Cardiac muscle cell (in vitro differentiated cells and primary cell): ENCODE data around the gene GDF2. TPM values are rescaled to one million over a fixed set of nuclear protein-coding genes. Genes with fewer than 3 reads are reported as not detected.

ENCODE experiments used
- DNase-seq, 2 donors: peaks; one replicate each; pipeline versions ENCODE4 v3.0.0 to v3.0.0-alpha.2; 2010 to 2017; ENCODE audit warnings: low read depth in 1 of 2, low spot score in 1 of 2
- H3K27ac ChIP-seq: fragments of 200-600 bp; sonication (generic); 2 replicates; pipeline ENCODE4 v1.5.1; 2016
- H3K27me3 ChIP-seq: fragments of 200-600 bp; sonication (generic); 2 replicates; pipeline ENCODE4 v1.6.0; 2016; ENCODE audit warnings: control low read depth
- H3K36me3 ChIP-seq: fragments of 200-600 bp; sonication (generic); 2 replicates; pipeline ENCODE4 v1.5.1; 2016; ENCODE audit warnings: control low read depth
- H3K4me1 ChIP-seq: fragments of 200-600 bp; sonication (generic); 2 replicates; pipeline ENCODE4 v1.8.1; 2017; ENCODE audit warnings: low read depth, mild to moderate bottlenecking, mixed run types
- H3K4me3 ChIP-seq: fragments of 200-600 bp; sonication (generic); 2 replicates; pipeline ENCODE4 v1.5.1; 2016; ENCODE audit warnings: mild to moderate bottlenecking
- H3K9me3 ChIP-seq: fragments of 200-600 bp; sonication (generic); 2 replicates; pipeline ENCODE4 v1.5.1; 2017; ENCODE audit warnings: low read depth, mild to moderate bottlenecking, control low read depth
- CTCF ChIP-seq: IDR thresholded peaks from 2 replicates; pipeline ENCODE4 v1.5.1; 2012; ENCODE audit warnings: low read depth, mild to moderate bottlenecking, low read length
- polyA plus RNA-seq: library from polyadenylated mRNA; unstranded; fragments of >200 nt; fragmentation: Nextera tagmentation; extraction: Ambion mirVana; gene quantifications from 2 replicates; pipeline ENCODE4 v1.2.1, GENCODE V29; 2016
- total RNA-seq: library from RNA; depleted of rRNA; stranded (reverse); fragments of >200 nt; gene quantifications from 2 replicates; pipeline ENCODE4 v1.2.3, GENCODE V29; 2016

Gene GDF2
- total and polyA plus RNA-seq, 2 experiments from 2014 or later: 3.5 to 4.4 TPM

GRCh38 chr10:47363781-47364180 lies 41.5 kb downstream of the GDF2 start:
- Histone ChIP-seq H3K27ac (no peak overlapping the region), H3K4me1 (peaks cover 4% of the 10 kb centered on the region), H3K36me3 (no peaks in the 10 kb centered on the region), H3K9me3 (no peaks in the 10 kb centered on the region), H3K4me3 (no peak overlapping the region), H3K27me3 (no peaks in the 10 kb centered on the region)
- TF ChIP-seq CTCF: no peak
- no peak for DNase-seq

- no peak for DNase-seq
- Histone ChIP-seq H3K4me3 (no peak overlapping the region), H3K36me3 (no peaks in the 10 kb centered on the region), H3K4me1 (peaks cover 4% of the 10 kb centered on the region), H3K9me3 (no peaks in the 10 kb centered on the region), H3K27ac (no peak overlapping the region), H3K27me3 (no peaks in the 10 kb centered on the region)
- TF ChIP-seq CTCF: no peak
Observed at GRCh38 chr10:47364366-47364765, 42.1 kb downstream of the GDF2 start.

- H3K27me3 ChIP-seq: no peaks in the 10 kb centered on the region
- H3K27ac ChIP-seq: no peak overlapping the region
- H3K9me3 ChIP-seq: no peaks in the 10 kb centered on the region
- H3K36me3 ChIP-seq: no peaks in the 10 kb centered on the region
- DNase-seq: no peak
- no peak overlapping the region for H3K4me3 ChIP-seq
- TF ChIP-seq CTCF: no peak
- H3K4me1 ChIP-seq: peaks cover 4% of the 10 kb centered on the region
Observed at GRCh38 chr10:47364911-47365310, 42.7 kb downstream of the GDF2 start.

- DNase-seq: no peak
- H3K9me3 ChIP-seq: no peaks in the 10 kb centered on the region
- no peak for TF ChIP-seq CTCF
- no peaks in the 10 kb centered on the region for H3K27me3 ChIP-seq
- H3K4me3 ChIP-seq: no peak overlapping the region
- H3K27ac ChIP-seq: no peak overlapping the region
- no peaks in the 10 kb centered on the region for H3K36me3 ChIP-seq
- H3K4me1 ChIP-seq: peaks cover 4% of the 10 kb centered on the region
Observed at GRCh38 chr10:47365431-47366180, 43.4 kb downstream of the GDF2 start.

GRCh38 chr10:47366181-47366631 lies 44.0 kb downstream of the GDF2 start:
- no peak for DNase-seq
- H3K9me3 ChIP-seq: no peaks in the 10 kb centered on the region
- no peak for TF ChIP-seq CTCF
- no peaks in the 10 kb centered on the region for H3K27me3 ChIP-seq
- no peaks in the 10 kb centered on the region for H3K36me3 ChIP-seq
- peaks cover 4% of the 10 kb centered on the region for H3K4me1 ChIP-seq
- no peak overlapping the region for H3K27ac ChIP-seq
- no peak overlapping the region for H3K4me3 ChIP-seq
